Measurements from ENCODE around the gene ZNF148.
A peak's percentile ranks its signal among the peaks of the same experiment; 100 is the strongest.

ZNF148 gene

DNA sequence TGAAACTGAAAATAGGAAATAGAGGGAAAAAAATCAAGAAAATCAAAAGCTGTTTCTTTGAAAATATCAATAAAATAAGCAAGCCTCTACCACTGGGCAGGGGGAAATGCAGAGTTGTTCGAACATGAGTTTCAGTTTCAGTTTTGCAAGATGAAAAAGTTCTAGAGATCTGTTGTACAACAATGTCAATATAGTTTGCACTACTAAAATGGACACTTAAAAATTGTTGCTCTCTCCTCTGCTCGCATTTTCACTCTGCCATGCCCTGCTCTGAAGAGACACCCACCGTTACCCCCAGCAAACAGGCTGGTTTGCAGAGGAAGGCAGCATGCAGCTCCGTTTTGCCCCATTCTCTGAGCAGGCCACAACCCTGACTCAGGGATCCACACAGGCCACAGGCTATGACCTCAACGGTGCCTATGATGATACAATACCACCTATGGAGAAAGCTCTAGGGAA, 64.5 kb downstream of the ZNF148 start:
- POLR2A ChIA-PET = no interaction called here
- TF ChIP-seq, protein P1, sequence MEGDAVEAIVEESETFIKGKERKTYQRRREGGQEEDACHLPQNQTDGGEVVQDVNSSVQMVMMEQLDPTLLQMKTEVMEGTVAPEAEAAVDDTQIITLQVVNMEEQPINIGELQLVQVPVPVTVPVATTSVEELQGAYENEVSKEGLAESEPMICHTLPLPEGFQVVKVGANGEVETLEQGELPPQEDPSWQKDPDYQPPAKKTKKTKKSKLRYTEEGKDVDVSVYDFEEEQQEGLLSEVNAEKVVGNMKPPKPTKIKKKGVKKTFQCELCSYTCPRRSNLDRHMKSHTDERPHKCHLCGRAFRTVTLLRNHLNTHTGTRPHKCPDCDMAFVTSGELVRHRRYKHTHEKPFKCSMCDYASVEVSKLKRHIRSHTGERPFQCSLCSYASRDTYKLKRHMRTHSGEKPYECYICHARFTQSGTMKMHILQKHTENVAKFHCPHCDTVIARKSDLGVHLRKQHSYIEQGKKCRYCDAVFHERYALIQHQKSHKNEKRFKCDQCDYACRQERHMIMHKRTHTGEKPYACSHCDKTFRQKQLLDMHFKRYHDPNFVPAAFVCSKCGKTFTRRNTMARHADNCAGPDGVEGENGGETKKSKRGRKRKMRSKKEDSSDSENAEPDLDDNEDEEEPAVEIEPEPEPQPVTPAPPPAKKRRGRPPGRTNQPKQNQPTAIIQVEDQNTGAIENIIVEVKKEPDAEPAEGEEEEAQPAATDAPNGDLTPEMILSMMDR (IDR thresholded peaks at IDR 0.05; ENCODE audit: insufficient read depth, low read length, missing control alignments) = no peak
- no peak overlapping the region for H3K4me3 ChIP-seq (ENCODE audit: low read depth, low read length)
- DNase-seq (ENCODE audit: low read depth, low spot score) = no peak
- CTCF ChIA-PET = interaction anchor here (1.2 to 1.4 kb wide), 2 partner anchors 14 to 93 kb away, joined by 3 read pairs; no protein-coding TSS in a partner anchor

- CTCF ChIA-PET = interaction anchor here (1.2 kb wide), 1 partner anchor 94 kb away, joined by 3 read pairs; no protein-coding TSS in a partner anchor
- no peak for DNase-seq (ENCODE audit: low read depth, low spot score)
- TF ChIP-seq, protein P1 (IDR thresholded peaks at IDR 0.05; ENCODE audit: insufficient read depth, low read length, missing control alignments) = no peak
- H3K4me3 ChIP-seq (ENCODE audit: low read depth, low read length) = no peak overlapping the region
- POLR2A ChIA-PET = no interaction called here
Measured at GRCh38 chr3:125309476-125309875, 65.6 kb downstream of the ZNF148 start.

DNA sequence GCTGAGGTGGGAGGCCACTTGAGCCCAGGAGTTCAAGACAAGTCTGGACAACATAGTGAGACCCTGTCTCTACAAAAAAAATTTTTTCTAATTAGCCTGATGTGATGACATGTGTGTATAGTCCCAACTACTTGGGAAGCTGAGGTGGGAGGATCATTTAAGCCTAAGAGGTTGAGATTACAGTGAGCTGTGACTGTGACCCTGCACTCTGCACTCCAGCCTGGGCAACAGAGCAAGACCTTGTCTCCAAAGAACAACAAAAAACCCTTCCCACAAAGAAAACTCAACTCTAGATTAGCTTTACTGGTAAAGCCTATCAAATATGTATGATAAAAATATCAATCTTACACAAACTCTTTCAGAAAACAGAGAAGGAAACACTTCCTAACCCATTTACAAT, 68.5 kb downstream of the ZNF148 start:
- ChIA-PET POLR2A (no interaction called here), CTCF (no interaction called here)
- TF ChIP-seq, protein P1 (IDR thresholded peaks at IDR 0.05; ENCODE audit: insufficient read depth, low read length, missing control alignments) = no peak
- no peak overlapping the region for H3K4me3 ChIP-seq (ENCODE audit: low read depth, low read length)
- DNase-seq (ENCODE audit: low read depth, low spot score) = no peak

- CTCF ChIA-PET = no interaction called here
- POLR2A ChIA-PET = interaction anchor here (0.6 kb wide), 1 partner anchor 46 kb away, joined by 3 read pairs; no protein-coding TSS in a partner anchor
- no peak for DNase-seq (ENCODE audit: low read depth, low spot score)
- H3K4me3 ChIP-seq (ENCODE audit: low read depth, low read length) = no peak overlapping the region
- TF ChIP-seq, protein P1 (IDR thresholded peaks at IDR 0.05; ENCODE audit: insufficient read depth, low read length, missing control alignments) = no peak
Measured at GRCh38 chr3:125302932-125303331, 72.2 kb downstream of the ZNF148 start.

GRCh38 chr3:125300416-125300815, 74.7 kb downstream of the ZNF148 start:
- POLR2A ChIA-PET = no interaction called here
- peak; percentile 57 for DNase-seq (ENCODE audit: low read depth, low spot score)
- TF ChIP-seq, protein P1 (IDR thresholded peaks at IDR 0.05; ENCODE audit: insufficient read depth, low read length, missing control alignments) = no peak
- no peak overlapping the region for H3K4me3 ChIP-seq (ENCODE audit: low read depth, low read length)
- CTCF ChIA-PET = interaction anchor here (1.1 kb wide), 1 partner anchor 32 kb away, joined by 3 read pairs; no protein-coding TSS in a partner anchor

DNA sequence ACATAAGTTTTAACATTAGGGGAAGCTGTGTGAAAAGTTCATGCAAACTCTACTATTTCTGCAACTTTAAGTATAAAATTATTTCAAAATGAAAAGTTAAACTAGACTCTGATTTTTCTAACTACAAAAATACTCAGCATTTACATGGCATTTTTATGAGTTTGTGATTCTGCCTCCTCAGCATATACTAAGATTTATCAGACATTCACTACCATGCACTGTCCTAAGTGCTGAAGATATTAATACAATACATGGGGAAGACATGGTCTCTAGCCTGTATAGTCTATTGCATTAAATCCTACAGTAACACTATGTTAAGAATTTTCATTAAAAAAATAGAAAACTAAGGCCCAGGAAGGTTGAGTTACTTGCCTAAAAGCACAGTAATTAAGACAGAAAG, 80.7 kb downstream of the ZNF148 start:
- POLR2A ChIA-PET = no interaction called here
- no peak overlapping the region for H3K4me3 ChIP-seq (ENCODE audit: low read depth, low read length)
- CTCF ChIA-PET = no interaction called here
- DNase-seq (ENCODE audit: low read depth, low spot score) = no peak
- TF ChIP-seq, protein P1 (IDR thresholded peaks at IDR 0.05; ENCODE audit: insufficient read depth, low read length, missing control alignments) = no peak
